ENCODE data around the gene APBA1. TPM values are rescaled to one million over a fixed set of nuclear protein-coding genes. Genes with fewer than 3 reads are reported as not detected.

Gene APBA1
- total RNA-seq, 1 donor from 2014 or later = 4.3 TPM

DNA sequence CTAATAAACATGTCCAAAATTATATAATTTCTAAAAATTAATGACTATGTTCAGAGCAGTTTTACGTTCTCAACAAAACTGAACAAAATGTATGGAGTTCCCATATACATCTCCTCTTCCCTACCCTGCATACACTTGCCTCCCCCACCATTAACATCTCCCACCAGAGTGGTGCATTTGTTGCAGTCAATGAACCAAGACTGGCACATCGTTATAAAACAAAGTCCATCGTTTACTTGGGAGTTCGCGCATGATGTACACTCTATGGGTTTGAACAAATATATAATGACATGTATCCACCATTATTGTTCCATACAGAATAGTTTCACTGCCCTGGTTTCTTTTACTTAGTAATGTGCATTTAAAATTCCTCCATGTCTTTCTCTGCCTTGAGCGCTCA lies 130.1 kb downstream of the APBA1 start:
- no peaks in the 10 kb centered on the region for H3K4me1 ChIP-seq
- intact Hi-C loops (cut with DNase I) = no loop called here
- TF ChIP-seq, protein P1, sequence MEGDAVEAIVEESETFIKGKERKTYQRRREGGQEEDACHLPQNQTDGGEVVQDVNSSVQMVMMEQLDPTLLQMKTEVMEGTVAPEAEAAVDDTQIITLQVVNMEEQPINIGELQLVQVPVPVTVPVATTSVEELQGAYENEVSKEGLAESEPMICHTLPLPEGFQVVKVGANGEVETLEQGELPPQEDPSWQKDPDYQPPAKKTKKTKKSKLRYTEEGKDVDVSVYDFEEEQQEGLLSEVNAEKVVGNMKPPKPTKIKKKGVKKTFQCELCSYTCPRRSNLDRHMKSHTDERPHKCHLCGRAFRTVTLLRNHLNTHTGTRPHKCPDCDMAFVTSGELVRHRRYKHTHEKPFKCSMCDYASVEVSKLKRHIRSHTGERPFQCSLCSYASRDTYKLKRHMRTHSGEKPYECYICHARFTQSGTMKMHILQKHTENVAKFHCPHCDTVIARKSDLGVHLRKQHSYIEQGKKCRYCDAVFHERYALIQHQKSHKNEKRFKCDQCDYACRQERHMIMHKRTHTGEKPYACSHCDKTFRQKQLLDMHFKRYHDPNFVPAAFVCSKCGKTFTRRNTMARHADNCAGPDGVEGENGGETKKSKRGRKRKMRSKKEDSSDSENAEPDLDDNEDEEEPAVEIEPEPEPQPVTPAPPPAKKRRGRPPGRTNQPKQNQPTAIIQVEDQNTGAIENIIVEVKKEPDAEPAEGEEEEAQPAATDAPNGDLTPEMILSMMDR (IDR thresholded peaks at IDR 0.05) = no peak

DNA sequence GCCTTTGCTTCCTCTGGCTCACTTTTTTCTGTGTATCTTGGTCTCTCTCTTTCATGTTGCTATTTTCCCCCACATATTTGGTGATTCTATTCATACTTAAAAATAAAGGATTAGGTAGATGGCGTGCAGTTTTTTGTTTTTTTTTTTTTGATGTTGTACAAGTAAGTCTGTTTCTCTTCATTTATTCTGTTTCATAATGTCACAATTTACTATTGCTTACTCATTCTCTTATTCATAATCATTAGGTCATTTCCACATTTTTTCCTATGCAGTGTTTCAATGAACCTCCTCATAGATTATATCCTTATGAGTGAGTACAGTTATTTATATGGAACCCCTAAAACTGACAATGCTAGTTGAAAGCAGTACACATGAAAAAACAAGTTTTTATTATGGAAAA lies 136.3 kb downstream of the APBA1 start:
- ATAC-seq = no peak
- Histone ChIP-seq H3K4me3 (no peak overlapping the region), H3K27ac (no peak overlapping the region), H3K36me3 (no peaks in the 10 kb centered on the region), H3K9me3 (no peaks in the 10 kb centered on the region), H3K27me3 (ENCODE audit: low read depth) (no peaks in the 10 kb centered on the region), H3K4me1 (no peaks in the 10 kb centered on the region)
- intact Hi-C loops (cut with DNase I) = no loop called here
- DNase-seq = no peak
- TF ChIP-seq, protein P1 (IDR thresholded peaks at IDR 0.05) = no peak

More for the DNA sequence above, 130.1 kb downstream of the APBA1 start:
- Histone ChIP-seq H3K27me3 (ENCODE audit: low read depth) (no peaks in the 10 kb centered on the region), H3K36me3 (no peaks in the 10 kb centered on the region), H3K27ac (no peak overlapping the region), H3K4me3 (no peak overlapping the region), H3K9me3 (no peaks in the 10 kb centered on the region)
- DNase-seq (no peak), ATAC-seq (no peak)

DNA sequence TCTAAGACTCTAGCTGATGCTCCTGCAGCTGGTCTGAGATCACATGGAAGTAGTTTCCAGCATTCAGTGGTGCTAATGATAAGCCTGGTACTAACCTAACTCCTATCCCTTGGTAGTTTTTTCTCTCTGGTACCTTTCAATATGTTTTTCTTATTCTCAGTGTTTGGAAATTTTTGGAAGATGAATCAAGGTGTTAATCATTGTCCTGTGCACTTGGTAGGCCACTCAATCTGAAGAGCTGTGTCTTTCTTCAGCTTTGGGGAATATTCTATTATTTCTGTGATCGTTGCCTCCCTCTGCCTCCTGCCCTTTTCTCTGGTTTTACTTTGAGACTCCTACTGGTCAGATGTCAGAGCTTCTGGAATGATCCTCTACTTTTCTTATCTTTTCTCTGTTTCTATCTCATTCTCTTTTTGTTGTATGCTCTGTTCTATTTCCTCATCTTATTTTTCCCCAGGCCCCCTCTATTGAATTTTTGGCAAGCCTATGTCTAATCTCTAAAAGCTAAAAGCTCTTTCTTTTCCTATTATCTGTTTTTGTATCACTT lies 136.8 kb downstream of the APBA1 start:
- TF ChIP-seq, protein P1 (IDR thresholded peaks at IDR 0.05) = no peak
- DNase-seq (no peak), ATAC-seq (no peak)
- no peak overlapping the region for H3K4me3 ChIP-seq
- H3K27me3 ChIP-seq (ENCODE audit: low read depth) = no peaks in the 10 kb centered on the region
- H3K4me1 ChIP-seq = no peaks in the 10 kb centered on the region
- H3K9me3 ChIP-seq = no peaks in the 10 kb centered on the region
- intact Hi-C loops (cut with DNase I) = no loop called here
- H3K36me3 ChIP-seq = no peaks in the 10 kb centered on the region
- no peak overlapping the region for H3K27ac ChIP-seq

DNA sequence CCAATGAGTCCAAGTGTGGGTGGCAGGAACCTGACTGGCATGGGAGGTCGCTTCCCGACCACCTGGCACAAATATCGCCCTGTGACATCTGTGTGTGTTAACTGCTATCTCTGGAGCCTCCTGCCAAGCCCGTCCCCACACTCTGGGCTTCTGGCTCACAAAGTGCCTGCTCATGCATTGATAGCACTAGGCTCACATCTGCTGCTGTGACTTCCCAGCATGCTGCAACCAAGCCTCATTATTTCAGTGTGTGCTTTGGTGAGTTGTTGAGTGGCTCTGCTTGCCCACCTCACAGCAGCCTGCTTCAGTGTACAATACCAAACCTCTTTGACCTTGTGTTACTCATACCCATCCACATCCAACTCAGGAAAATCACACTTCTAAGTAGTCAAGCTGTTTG lies 139.8 kb downstream of the APBA1 start:
- ATAC-seq = no peak
- Histone ChIP-seq H3K4me1 (no peaks in the 10 kb centered on the region), H3K4me3 (no peak overlapping the region), H3K36me3 (no peaks in the 10 kb centered on the region), H3K27me3 (ENCODE audit: low read depth) (no peaks in the 10 kb centered on the region), H3K27ac (no peak overlapping the region), H3K9me3 (no peaks in the 10 kb centered on the region)
- intact Hi-C loops (cut with DNase I) = no loop called here
- TF ChIP-seq, protein P1 (IDR thresholded peaks at IDR 0.05) = no peak
- DNase-seq = no peak

DNA sequence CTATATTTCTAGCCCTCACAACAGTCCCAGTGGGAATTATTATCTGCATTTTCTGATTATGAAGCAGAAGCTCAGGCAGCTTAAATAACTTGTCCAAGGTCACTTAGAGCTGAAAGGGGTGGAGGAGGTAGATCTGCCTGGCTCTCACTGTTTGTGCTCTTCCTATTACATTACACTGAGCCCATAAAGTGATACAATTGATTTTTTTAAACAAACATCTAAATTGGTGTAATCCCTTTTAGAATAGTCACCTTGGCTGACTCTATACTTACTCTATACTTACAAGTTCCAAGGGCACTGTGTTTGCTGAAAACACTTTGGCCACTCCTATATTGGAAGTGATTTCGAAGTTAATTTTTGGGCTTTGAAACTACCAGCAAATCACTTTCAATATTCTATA lies 144.7 kb downstream of the APBA1 start:
- ATAC-seq (no peak), DNase-seq (no peak)
- H3K27me3 ChIP-seq (ENCODE audit: low read depth) = no peaks in the 10 kb centered on the region
- H3K9me3 ChIP-seq = peaks cover 4% of the 10 kb centered on the region
- H3K4me3 ChIP-seq = no peak overlapping the region
- no peaks in the 10 kb centered on the region for H3K36me3 ChIP-seq
- intact Hi-C loops (cut with DNase I) = no loop called here
- H3K27ac ChIP-seq = no peak overlapping the region
- H3K4me1 ChIP-seq = no peaks in the 10 kb centered on the region
- TF ChIP-seq, protein P1 (IDR thresholded peaks at IDR 0.05) = no peak

DNA sequence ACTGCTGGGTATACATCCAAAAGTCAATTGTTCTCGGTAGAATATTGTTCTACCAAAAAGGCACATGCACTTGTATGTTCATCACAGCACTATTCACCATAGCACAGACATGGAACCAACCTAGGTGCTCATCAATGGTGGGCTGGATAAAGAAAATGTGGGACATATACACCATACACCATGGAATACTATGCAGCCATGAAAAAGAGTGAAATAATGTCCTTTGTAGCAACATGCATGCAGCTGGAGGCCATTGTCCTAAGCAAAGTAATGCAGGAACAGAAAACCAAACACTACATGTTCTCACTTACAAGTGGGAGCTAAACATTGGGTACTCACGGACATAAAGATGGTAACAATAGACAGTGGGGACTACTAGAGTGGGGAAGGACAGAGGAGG lies 145.5 kb downstream of the APBA1 start:
- H3K36me3 ChIP-seq = no peaks in the 10 kb centered on the region
- H3K9me3 ChIP-seq = peaks cover 4% of the 10 kb centered on the region
- intact Hi-C loops (cut with DNase I) = no loop called here
- ATAC-seq (no peak), DNase-seq (no peak)
- no peak overlapping the region for H3K4me3 ChIP-seq
- H3K27me3 ChIP-seq (ENCODE audit: low read depth) = no peaks in the 10 kb centered on the region
- no peaks in the 10 kb centered on the region for H3K4me1 ChIP-seq
- no peak overlapping the region for H3K27ac ChIP-seq
- TF ChIP-seq, protein P1 (IDR thresholded peaks at IDR 0.05) = no peak
